GM21360 (cell line): ENCODE measurements around the gene BLNK.

Source experiments
- ATAC-seq: cut with Tn5 transposase; IDR thresholded peaks from one replicate; pipeline ENCODE4 v1.9.1; 2021; ENCODE audit warnings: mild to moderate bottlenecking, moderate library complexity; ENCODE audit not compliant: unreplicated experiment

Gene BLNK

DNA sequence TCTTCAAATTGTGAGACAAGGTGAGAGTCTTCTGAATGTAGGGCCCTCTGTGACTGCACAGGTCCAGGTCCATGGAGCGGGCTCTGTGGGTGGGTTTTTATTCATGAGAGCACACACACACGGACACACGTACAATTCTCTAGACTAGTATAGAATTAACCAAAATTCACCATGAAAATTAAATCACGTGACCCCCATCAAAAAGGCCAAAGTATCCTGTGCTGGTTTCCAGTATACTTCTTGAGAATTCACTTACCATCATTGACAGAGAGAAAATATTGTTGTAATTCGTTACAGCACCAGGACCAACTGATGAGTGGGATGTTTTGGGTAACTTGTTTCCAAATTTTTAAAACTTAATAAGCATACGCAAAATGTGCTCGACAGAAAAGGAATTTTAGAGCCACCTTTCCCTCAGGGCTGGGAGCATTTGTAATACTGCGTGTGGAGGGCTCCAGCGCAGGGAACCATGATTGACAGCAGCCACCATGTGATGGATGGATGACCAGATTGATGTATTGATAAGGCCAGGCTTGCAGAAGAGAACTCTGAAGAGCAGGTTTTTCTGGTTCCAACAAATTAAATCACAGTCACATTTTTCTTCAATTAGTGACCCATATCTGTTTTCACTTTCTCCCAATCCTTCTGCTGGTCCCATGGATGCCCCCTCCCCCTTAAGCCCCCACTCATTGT lies 18.0 kb upstream of the BLNK start:
- ATAC-seq = no peak

- ATAC-seq = peak; percentile 56
These were observed 16.8 kb upstream of the BLNK start for GRCh38 chr10:96288151-96288621.

DNA sequence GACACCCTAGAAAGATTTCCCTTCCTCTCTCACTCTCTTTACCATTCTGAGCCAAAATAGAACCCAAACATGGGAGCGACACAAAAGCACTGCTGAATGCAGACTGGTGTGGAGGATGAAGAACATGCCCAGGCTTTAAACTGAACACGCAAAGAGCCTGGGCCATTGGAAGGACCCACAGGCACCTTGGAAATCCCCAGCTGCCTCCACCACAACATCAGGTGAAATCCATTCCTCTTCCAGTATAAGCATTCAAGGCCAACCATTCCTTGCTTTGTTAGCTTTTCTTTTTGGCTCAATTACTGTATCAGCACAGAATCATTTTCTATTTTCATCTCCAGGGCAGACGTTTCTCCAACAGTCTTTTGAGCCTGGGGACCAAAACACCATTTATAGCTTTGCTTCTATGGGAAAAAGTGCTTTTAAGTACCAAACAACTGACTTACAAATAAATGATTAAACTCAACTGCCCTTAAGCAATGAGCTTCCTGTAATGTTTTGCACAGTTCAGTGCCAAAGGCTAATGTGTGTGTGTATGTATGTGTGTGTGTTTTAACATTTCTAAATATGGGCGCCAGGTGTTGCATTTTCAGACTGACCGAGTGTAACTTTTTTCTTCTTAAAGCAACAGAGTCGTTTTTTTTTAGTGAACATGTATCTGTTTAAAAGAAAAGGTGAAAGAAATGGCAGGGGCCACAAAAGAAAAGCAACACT lies 16.2 kb upstream of the BLNK start:
- ATAC-seq = peak; percentile 41

DNA sequence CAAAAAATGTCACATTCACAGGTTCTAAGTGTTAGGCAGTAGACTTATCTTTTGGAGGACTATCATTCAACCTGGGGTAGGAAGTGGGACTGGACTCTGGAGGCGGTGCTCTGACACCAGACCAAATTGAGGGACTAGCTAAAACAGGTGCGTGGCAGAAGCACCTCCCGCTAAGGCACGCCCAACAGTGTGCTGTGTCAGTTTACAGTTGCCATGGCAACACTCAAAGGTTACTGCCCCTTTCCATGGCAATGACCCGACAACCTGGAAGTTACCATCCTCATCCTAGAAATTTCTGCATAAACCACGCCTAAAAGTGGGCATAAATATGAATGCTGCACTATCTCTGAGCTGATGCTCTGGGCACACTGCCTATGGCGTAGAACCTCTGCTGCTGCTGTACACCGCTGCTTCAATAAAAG lies 14.0 kb upstream of the BLNK start:
- no peak for ATAC-seq

DNA sequence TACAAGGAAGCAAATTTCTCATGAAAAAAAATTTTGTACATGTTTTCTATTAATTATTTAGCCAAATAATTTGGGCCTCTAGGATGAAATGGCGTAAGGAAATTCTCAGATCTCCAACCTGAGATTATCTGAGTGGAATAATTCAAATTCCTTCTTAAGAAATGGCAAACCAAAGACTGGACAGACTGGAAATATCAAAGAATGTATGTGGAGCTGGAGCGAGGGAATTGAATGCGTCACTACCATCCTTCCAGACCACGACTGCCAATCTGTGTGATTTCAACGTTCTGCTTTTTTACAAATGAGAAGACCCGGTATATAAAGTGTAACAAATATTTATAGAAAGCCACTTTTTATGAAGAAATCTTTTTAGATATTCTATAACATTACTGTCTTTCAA lies 12.4 kb upstream of the BLNK start:
- no peak for ATAC-seq

- ATAC-seq = no peak
These were observed 12.0 kb upstream of the BLNK start for GRCh38 chr10:96283351-96283750.

- no peak for ATAC-seq
These were observed 10.2 kb upstream of the BLNK start for GRCh38 chr10:96281444-96282029.

DNA sequence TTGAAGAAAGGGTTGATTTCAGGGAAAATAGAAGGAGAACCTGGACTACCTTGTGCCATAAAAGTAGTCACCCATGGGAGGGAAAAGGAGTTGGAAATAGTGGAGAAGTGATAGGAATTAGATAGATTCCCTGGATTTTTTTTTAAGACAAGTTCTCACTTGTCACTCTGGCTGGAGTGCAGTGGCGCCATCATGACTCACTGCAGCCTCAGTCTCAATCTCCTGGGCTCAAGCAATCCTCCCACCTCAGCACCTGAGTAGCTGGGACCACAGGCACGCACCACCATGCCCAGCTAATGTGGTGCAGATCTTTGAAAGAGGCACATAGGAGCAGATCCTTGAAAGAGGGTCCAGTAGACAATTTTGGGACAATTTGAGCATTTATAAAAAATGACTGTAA lies 9.5 kb upstream of the BLNK start:
- no peak for ATAC-seq

GRCh38 chr10:96279191-96279641 lies 7.8 kb upstream of the BLNK start:
- ATAC-seq = no peak

DNA sequence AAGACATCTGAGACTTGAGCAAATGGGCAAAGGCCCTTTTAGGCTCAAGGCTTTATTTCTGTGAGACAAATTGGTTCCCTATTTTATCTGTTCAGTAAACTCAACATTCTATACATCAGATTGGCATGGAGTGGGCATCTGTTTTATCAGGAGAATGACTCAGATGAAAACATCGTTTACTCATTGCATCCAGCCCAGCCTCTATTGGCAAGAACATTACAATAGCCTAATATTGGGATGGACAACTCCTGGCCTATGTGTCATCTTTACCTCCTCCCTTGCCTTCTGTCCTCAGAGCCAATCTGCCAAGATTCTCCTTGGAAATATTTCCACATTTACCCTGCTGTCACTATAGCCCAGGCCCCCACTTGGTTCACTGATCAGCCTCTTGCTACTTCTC lies 5.5 kb upstream of the BLNK start:
- ATAC-seq = no peak

DNA sequence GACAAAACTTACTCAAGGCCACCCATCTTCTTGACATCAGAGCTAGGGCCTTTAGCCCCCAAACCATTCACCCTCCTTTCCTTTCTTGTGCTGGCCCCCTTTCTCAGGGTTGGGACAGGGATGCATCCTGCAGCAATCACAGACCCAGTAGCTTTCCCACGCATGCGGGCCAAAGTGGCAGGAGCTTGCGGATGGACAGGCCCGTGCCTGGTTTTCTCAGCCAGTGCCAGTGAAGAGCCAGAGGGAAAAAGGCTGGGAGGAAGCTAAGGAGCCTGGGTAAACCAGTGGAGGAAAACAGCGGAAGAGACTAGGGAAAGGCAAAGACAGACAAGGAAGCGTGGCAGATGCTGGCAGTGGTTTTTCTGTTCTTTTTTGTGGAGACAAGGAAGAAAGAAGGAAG lies 5.1 kb upstream of the BLNK start:
- no peak for ATAC-seq

- ATAC-seq = no peak
These were observed 4.5 kb upstream of the BLNK start for GRCh38 chr10:96275685-96276418.

DNA sequence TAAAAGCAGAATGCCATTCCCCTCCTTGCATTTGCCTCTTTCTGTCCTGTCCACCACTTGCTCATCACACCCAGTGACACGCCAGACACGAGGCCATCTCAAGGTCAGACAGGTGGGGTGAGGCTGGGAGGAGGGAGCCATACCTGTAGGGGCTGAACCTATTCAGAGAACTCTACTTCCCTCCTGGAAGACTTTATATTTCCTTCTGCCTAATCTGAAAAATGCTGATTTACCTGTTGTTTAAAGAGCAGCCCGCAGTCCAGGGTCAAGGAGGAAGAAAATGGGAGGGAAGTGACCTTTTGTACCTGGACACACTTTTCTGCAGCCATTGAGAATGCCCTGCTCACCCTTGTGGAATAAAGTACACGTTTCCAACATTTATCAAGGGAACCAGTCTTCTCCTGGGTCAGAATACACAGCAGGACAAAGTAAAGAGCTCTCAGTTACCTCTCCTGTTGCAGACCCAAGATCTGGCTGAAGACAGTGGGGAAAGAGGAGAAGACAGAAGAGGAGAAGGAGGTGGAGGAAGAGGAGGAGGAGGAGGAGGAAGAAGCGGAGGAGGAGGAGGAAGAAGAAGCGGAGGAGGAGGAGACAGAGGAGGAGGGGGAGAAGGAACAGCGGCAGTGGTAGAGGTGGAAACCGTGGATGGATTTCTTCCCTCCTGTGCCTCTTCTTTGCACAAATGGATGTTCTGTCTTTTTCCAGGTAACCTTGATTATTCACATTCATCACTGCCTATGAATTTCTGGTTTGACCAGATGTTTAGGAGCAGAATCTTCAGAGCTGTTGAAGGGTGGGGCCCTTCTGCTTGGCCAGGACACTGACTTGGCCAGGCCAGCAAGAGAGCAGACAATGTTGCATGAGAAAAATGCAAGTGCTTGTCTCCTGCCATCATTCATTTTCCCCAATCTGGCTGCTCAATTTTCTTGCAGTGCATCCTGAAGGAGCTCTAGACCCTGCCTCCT lies 1.2 kb upstream of the BLNK start:
- no peak for ATAC-seq

DNA sequence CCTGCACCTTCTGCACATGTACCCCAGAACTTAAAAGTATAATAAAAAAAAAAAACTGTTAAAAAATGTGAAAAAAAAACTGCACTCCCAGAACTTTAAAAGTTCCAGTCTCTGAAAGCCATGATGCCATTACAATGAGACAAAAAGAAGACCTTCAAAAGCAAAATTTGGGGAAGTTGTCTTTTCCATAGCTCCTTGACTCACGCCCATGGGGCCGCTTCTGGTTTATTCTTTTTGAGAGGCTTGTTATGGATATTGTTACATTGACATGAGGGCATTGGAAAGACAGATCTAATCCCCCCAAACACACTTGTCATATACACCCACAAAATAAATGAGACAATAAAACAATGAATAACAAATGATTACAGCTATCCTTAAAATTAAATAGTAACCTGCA lies 798 bp downstream of the BLNK start:
- no peak for ATAC-seq

DNA sequence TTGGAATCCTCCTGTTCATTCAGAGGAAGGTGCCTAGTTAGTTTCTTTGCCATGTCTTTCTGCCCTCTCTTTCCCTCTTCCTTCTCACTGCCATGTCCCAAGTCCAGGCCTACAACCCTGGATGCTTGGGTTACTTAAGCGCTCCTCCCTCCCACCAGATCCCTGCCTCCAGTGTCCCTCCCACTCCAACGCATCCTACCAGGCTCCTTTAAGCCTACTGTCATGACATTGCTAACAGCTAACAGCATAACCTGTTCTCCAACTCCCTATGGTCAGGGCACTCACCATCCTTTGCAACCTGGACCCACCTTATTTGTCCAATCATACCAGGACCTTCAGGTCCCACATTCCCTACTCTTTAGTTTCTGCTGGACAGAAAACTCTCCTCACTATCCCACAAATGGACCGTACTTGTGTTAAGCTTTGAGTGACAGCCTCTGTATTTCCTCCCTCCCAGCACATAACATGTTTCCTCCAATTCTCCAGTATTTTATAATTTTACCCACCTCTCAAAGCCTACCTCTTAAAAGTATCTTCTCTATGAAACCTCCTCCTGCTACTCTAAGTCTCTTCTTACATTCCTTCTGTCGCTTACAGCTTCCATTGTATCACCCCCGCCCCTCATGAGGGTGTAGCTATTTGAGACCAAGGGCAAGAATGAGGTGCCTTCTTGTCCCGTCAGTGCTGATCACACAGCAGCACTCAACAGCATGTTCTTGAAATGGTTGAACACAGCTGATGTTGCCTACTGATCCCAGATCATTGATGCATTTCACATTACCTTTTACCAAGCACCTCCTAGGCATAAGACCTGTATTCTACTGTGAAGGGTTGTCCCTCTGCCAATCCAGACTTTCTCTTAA lies 1.7 kb downstream of the BLNK start:
- no peak for ATAC-seq

- ATAC-seq = no peak
These were observed 2.9 kb downstream of the BLNK start for GRCh38 chr10:96268341-96268909.

DNA sequence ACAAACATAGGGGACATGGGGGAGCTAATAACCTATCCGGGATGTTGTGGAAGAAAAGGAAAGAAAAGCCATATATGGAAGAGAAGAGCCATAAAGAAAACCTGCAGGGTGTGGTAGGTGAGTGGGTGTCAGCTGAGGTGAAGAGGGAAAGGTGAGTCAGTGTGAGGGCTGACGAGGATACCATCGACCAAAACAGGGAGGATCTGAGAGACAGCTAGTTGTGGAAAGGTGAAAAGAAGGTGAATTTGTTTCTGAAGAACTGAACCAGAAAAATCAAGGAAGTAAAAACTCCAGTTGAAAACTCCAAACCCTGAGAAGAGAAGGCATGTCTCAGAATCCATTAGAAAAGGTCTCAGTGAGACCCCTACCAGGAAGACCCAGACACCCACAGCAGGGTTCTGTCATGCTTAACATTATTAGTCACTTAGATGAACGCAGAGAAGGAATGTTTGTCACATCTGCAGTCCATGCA lies 4.1 kb downstream of the BLNK start:
- no peak for ATAC-seq

- ATAC-seq = no peak
These were observed 5.1 kb downstream of the BLNK start for GRCh38 chr10:96266118-96266770.
